H1 (cell line): ENCODE data around the gene RILP. TPM values are rescaled to one million over a fixed set of nuclear protein-coding genes. Genes with fewer than 3 reads are reported as not detected.

ENCODE experiments used
- CTCF ChIA-PET: fragments of 300-600 bp; sonication (Branson Sonifier 250); formaldehyde crosslinking; loops from one replicate; lab custom pipeline; 2021; ENCODE audit not compliant: partially characterized antibody; lab: Charles Lee
- POLR2A ChIA-PET: fragments of 300-600 bp; sonication (Branson Sonifier 250); formaldehyde crosslinking; loops from one replicate; lab custom pipeline; 2021; ENCODE audit warnings: inconsistent platforms; ENCODE audit not compliant: partially characterized antibody; lab: Charles Lee
- DNase-seq, 2 experiments: peaks; one replicate each; pipeline versions ENCODE4 v3.0.0 to v3.0.0-alpha.2; 2010 to 2022; ENCODE audit warnings: low spot score in 2 of 2, low read depth in 1 of 2, mixed read lengths in 1 of 2
- FAIRE-seq: peaks from 2 replicates; lab custom pipeline; 2011; peaks lifted over from hg19 to GRCh38; lab: Jason Lieb, UNC
- H2AFZ ChIP-seq: 2 replicates; pipeline ENCODE4 v1.8.1; 2012; ENCODE audit warnings: low read length, inconsistent platforms
- H2AK5ac ChIP-seq: 2 replicates; pipeline ENCODE4 v1.6.1; 2013; ENCODE audit warnings: low read depth, low read length
- H2BK120ac ChIP-seq: replicated peaks from 2 replicates; pipeline ENCODE3; 2013; ENCODE audit warnings: low read depth, low read length, inconsistent platforms
- H2BK12ac ChIP-seq: 2 replicates; pipeline ENCODE4 v1.6.1; 2013; ENCODE audit warnings: low read depth, low read length
- H2BK15ac ChIP-seq: 2 replicates; pipeline ENCODE4 v1.6.1; 2013; ENCODE audit warnings: low read length
- H2BK20ac ChIP-seq: 2 replicates; pipeline ENCODE4 v1.6.1; 2013; ENCODE audit warnings: low read length
- H2BK5ac ChIP-seq: 2 replicates; pipeline ENCODE4 v1.6.1; 2013; ENCODE audit warnings: low read depth, low read length
- H3K14ac ChIP-seq: 2 replicates; pipeline ENCODE4 v1.6.1; 2013; ENCODE audit warnings: inconsistent platforms; ENCODE audit not compliant: insufficient read length
- H3K18ac ChIP-seq: 2 replicates; pipeline ENCODE4 v1.6.1; 2013; ENCODE audit warnings: low read length; ENCODE audit errors: extremely low read depth
- H3K23ac ChIP-seq: 2 replicates; pipeline ENCODE4 v1.6.1; 2013; ENCODE audit warnings: inconsistent platforms; ENCODE audit not compliant: insufficient read length
- H3K23me2 ChIP-seq: 2 replicates; pipeline ENCODE4 v1.6.1; 2013; ENCODE audit warnings: low read depth, low read length
- H3K27ac ChIP-seq: 2 replicates; pipeline ENCODE4 v1.6.1; 2011; ENCODE audit warnings: low read depth, low read length, inconsistent platforms
- H3K27me3 ChIP-seq, 4 experiments: replicated peaks in 1 of 4; 1 replicate in 1 of 4; 2 replicates in 3 of 4; pipeline versions ENCODE4 v1.6.1 to v1.8.1; 2011 to 2013; ENCODE audit warnings: low read length in 3 of 4, mild to moderate bottlenecking in 3 of 4, inconsistent platforms in 2 of 4, mixed read lengths in 2 of 4, moderate library complexity in 1 of 4; ENCODE audit not compliant: control insufficient read depth in 3 of 4, insufficient read depth in 3 of 4; ENCODE audit errors: extremely low read depth in 1 of 4
- H3K36me3 ChIP-seq, 4 experiments: 2 replicates each; pipeline versions ENCODE4 v1.6.1 to v1.8.1; 2011 to 2013; ENCODE audit warnings: mild to moderate bottlenecking in 4 of 4, low read length in 3 of 4, moderate library complexity in 2 of 4, control low read depth in 1 of 4, inconsistent platforms in 1 of 4; ENCODE audit not compliant: insufficient read depth in 4 of 4, control insufficient read depth in 2 of 4
- H3K4ac ChIP-seq: replicated peaks from 2 replicates; pipeline ENCODE3; 2013; ENCODE audit warnings: low read length, low read depth, mixed read lengths, inconsistent platforms; ENCODE audit not compliant: insufficient read length
- H3K4me1 ChIP-seq, 4 experiments: replicated peaks in 1 of 4; 1 replicate in 1 of 4; 2 replicates in 3 of 4; pipeline versions ENCODE4 v1.6.1 to v1.8.1; 2011 to 2013; ENCODE audit warnings: low read length in 3 of 4, inconsistent platforms in 2 of 4, mixed read lengths in 1 of 4; ENCODE audit not compliant: insufficient read depth in 4 of 4, control insufficient read depth in 3 of 4
- H3K4me2 ChIP-seq, 2 experiments: 2 replicates each; pipeline versions ENCODE4 v1.6.1 to v1.8.1; 2011 to 2013; ENCODE audit warnings: low read depth in 2 of 2, low read length in 2 of 2, control low read depth in 1 of 2, inconsistent platforms in 1 of 2, mild to moderate bottlenecking in 1 of 2; ENCODE audit not compliant: insufficient read depth in 1 of 2
- H3K4me3 ChIP-seq, 4 experiments: fragments of 200-600, 300-600 bp in 1 of 4; sonication (generic), shearing (Covaris generic), sonication (Bioruptor Twin) in 1 of 4; 2 replicates each; pipeline versions ENCODE4 v1.5.1 to v1.8.1; 2011 to 2016; ENCODE audit warnings: low read length in 4 of 4, low read depth in 3 of 4, control low read depth in 2 of 4, inconsistent platforms in 2 of 4, mild to moderate bottlenecking in 2 of 4, mixed read lengths in 1 of 4, moderate library complexity in 1 of 4; ENCODE audit not compliant: insufficient read depth in 2 of 4; ENCODE audit errors: extremely low read depth in 1 of 4
- H3K56ac ChIP-seq: replicated peaks from 2 replicates; pipeline ENCODE3; 2013; ENCODE audit warnings: low read depth, mild to moderate bottlenecking, mixed read lengths, low read length, inconsistent platforms; ENCODE audit not compliant: insufficient read length
- H3K79me1 ChIP-seq: 2 replicates; pipeline ENCODE4 v1.6.1; 2013; ENCODE audit warnings: low read depth, low read length, control low read depth
- H3K79me2 ChIP-seq, 2 experiments: 2 replicates each; pipeline versions ENCODE4 v1.6.1 to v1.8.1; 2012 to 2013; ENCODE audit warnings: low read length in 2 of 2, mild to moderate bottlenecking in 2 of 2, inconsistent platforms in 1 of 2; ENCODE audit not compliant: insufficient read depth in 2 of 2, control insufficient read depth in 1 of 2
- H3K9ac ChIP-seq, 4 experiments: replicated peaks in 1 of 4; 1 replicate in 1 of 4; 2 replicates in 3 of 4; pipeline versions ENCODE4 v1.6.1 to v1.8.1; 2011 to 2013; ENCODE audit warnings: low read depth in 3 of 4, low read length in 3 of 4, control low read depth in 2 of 4, mild to moderate bottlenecking in 2 of 4, moderate library complexity in 2 of 4, inconsistent platforms in 1 of 4; ENCODE audit errors: extremely low read depth in 1 of 4
- H3K9me3 ChIP-seq, 2 experiments: 2 replicates each; pipeline versions ENCODE4 v1.6.1 to v1.8.1; 2012 to 2013; ENCODE audit warnings: mild to moderate bottlenecking in 2 of 2, moderate library complexity in 2 of 2, control low read depth in 1 of 2, inconsistent platforms in 1 of 2, low read depth in 1 of 2, low read length in 1 of 2, mixed read lengths in 1 of 2; ENCODE audit not compliant: insufficient read depth in 2 of 2
- H4K20me1 ChIP-seq, 2 experiments: replicated peaks in 1 of 2; 2 replicates each; pipeline versions ENCODE3 to v1.8.1; 2011 to 2013; ENCODE audit warnings: inconsistent platforms in 2 of 2, low read length in 2 of 2, mild to moderate bottlenecking in 1 of 2; ENCODE audit not compliant: insufficient read depth in 2 of 2, control insufficient read depth in 1 of 2
- H4K5ac ChIP-seq: 2 replicates; pipeline ENCODE4 v1.6.1; 2013; ENCODE audit warnings: low read length, low read depth, mixed read lengths, inconsistent platforms; ENCODE audit not compliant: insufficient read length
- H4K8ac ChIP-seq: 2 replicates; pipeline ENCODE4 v1.8.0; 2013; ENCODE audit warnings: mild to moderate bottlenecking, moderate library complexity, low read length, inconsistent platforms; ENCODE audit not compliant: insufficient read depth; ENCODE audit errors: extremely low read depth
- H4K91ac ChIP-seq: replicated peaks from 2 replicates; pipeline ENCODE3; 2013; ENCODE audit warnings: low read length, mixed read lengths, inconsistent platforms; ENCODE audit not compliant: insufficient read length
- YY1 ChIP-seq: IDR thresholded peaks from 2 replicates; pipeline ENCODE4 v1.6.1; 2011; ENCODE audit warnings: low read depth, mild to moderate bottlenecking, low read length
- WGBS, 2 experiments: shearing (Covaris generic) in 1 of 2; methylation state at CpG; one replicate each; pipeline versions ENCODE4 v1.1.6 to v1.1.7; 2013 to 2015; ENCODE audit warnings: low lambda C conversion rate in 2 of 2, mixed read lengths in 2 of 2, inconsistent platforms in 1 of 2, low coverage in 1 of 2, missing lambda C conversion rate in 1 of 2; ENCODE audit not compliant: insufficient replicate concordance in 2 of 2, insufficient coverage in 1 of 2, insufficient read length in 1 of 2; ENCODE audit errors: extremely low coverage in 1 of 2, missing lambda C conversion rate in 1 of 2; 5-methylcytosine and 5-hydroxymethylcytosine counted together
- polyA plus RNA-seq, 7 experiments: library from polyadenylated mRNA; depleted of rRNA in 3 of 7; stranded (reverse) in 5 of 7; unstranded in 2 of 7; fragments of >200 nt in 5 of 7; fragments of 200-250 nt in 2 of 7; gene quantifications; 1 replicate in 5 of 7; 2 replicates in 1 of 7; 4 replicates in 1 of 7; pipeline versions ENCODE4 v1.2.1 to v1.2.3, GENCODE V29; 2011 to 2013; ENCODE audit warnings: missing spikeins in 2 of 7, mixed read lengths in 2 of 7
- total RNA-seq: library from RNA; stranded (reverse); fragmentation: NEBNext Ultra II Directional; extraction: Animal tissue kit (Norgen Biotek cat#: 25700); gene quantifications from 2 replicates; pipeline ENCODE4 v1.2.1, GENCODE V29; 2021

RILP gene
- total and polyA plus RNA-seq, 2 of the 8 experiments (the other 6 are each of a cell fraction or from before 2014, with no cell fraction given), result 6.8 to 7.2 TPM

- H2AFZ ChIP-seq, result no peak overlapping the region
- H4K8ac ChIP-seq, result no peak overlapping the region
- H2BK5ac ChIP-seq, result no peak overlapping the region
- H3K14ac ChIP-seq, result no peak overlapping the region
- H2BK12ac ChIP-seq, result no peak overlapping the region
- no peak overlapping the region for H2BK120ac ChIP-seq
- FAIRE-seq, result no peak
- no peak overlapping the region; a peak in 1 of 4 replicates for H3K4me2 ChIP-seq
- no peaks in the 10 kb centered on the region for H3K9me3 ChIP-seq
- H3K23ac ChIP-seq, result no peak overlapping the region
- H4K20me1 ChIP-seq, result peaks cover 0 to 4% of the 10 kb centered on the region in 2 experiments
- CTCF ChIA-PET, result interaction anchor here (0.9 to 14.5 kb wide), 10 partner anchors 9 to 93 kb away, joined by 3 to 146 read pairs (median 4); no protein-coding TSS in a partner anchor
- H3K4me3 ChIP-seq, result no peak overlapping the region
- H3K27ac ChIP-seq, result no peak overlapping the region
- no peaks in the 10 kb centered on the region for H3K79me2 ChIP-seq
- H2AK5ac ChIP-seq, result no peak overlapping the region
- H3K27me3 ChIP-seq, result peaks cover 0 to 13% (median 5%) of the 10 kb centered on the region in 4 experiments; a peak in 5 of 7 replicates
- no peak overlapping the region for H3K9ac ChIP-seq
- no peak overlapping the region for H3K56ac ChIP-seq
- TF ChIP-seq YY1, result no peak
- H3K18ac ChIP-seq, result no peak overlapping the region
- no peak overlapping the region for H4K5ac ChIP-seq
- POLR2A ChIA-PET, result interaction anchor here (0.7 to 1.4 kb wide), 4 partner anchors 43 to 206 kb away, joined by 3 to 5 read pairs (median 3); no protein-coding TSS in a partner anchor
- H2BK20ac ChIP-seq, result no peak overlapping the region
- DNase-seq, result no peak
- H3K36me3 ChIP-seq, result no peaks in the 10 kb centered on the region
- no peak overlapping the region for H2BK15ac ChIP-seq
- H3K79me1 ChIP-seq, result no peaks in the 10 kb centered on the region
- peaks cover 14% of the 10 kb centered on the region for H3K23me2 ChIP-seq
- 93% methylated on average over 3 of the region's 3 CpGs; no CpG with 5 or more reads in 1 of the 2 experiments for WGBS, 2 experiments
- peaks cover 0 to 9% (median 5%) of the 10 kb centered on the region in 4 experiments; a peak in 6 of 7 replicates for H3K4me1 ChIP-seq
- H3K4ac ChIP-seq, result no peak overlapping the region
- no peak overlapping the region for H4K91ac ChIP-seq
Observed at GRCh38 chr17:1626333-1626732, 23.3 kb downstream of the RILP start.
